ENCODE measurements around the gene SPACA7. TPM values are rescaled to one million over a fixed set of nuclear protein-coding genes. Genes with fewer than 3 reads are reported as not detected.
"Not testable (repeated sequence)": the region's sequence is repeated elsewhere in the genome, so short reads cannot be mapped to it uniquely, and the experiment has no call there.

Gene SPACA7
- polyA plus RNA-seq, 1 experiment = not detected

DNA sequence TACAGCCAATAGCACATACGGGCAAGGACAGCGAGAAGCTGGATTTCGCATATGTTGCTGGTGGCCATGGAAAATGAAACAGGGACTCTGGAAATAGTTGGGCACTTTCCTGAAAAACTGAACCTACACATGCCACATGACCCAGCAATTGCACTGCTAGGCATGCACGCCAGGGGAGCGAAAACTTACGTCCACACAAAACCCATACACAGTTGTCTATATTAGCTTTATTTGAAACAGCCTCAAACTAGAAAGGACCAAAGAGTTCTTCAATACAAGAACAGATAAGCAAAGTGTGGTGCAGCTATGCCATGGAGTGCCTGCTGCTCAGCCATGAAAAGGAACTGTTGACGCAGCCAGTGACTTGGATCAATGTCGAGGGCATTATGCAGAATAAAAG, 7.3 kb upstream of the SPACA7 start:
- CTCF ChIA-PET = no interaction called here
- TF ChIP-seq, protein P1, sequence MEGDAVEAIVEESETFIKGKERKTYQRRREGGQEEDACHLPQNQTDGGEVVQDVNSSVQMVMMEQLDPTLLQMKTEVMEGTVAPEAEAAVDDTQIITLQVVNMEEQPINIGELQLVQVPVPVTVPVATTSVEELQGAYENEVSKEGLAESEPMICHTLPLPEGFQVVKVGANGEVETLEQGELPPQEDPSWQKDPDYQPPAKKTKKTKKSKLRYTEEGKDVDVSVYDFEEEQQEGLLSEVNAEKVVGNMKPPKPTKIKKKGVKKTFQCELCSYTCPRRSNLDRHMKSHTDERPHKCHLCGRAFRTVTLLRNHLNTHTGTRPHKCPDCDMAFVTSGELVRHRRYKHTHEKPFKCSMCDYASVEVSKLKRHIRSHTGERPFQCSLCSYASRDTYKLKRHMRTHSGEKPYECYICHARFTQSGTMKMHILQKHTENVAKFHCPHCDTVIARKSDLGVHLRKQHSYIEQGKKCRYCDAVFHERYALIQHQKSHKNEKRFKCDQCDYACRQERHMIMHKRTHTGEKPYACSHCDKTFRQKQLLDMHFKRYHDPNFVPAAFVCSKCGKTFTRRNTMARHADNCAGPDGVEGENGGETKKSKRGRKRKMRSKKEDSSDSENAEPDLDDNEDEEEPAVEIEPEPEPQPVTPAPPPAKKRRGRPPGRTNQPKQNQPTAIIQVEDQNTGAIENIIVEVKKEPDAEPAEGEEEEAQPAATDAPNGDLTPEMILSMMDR (IDR thresholded peaks at IDR 0.05; ENCODE audit: insufficient read depth, low read depth, low read length) = no peak

DNA sequence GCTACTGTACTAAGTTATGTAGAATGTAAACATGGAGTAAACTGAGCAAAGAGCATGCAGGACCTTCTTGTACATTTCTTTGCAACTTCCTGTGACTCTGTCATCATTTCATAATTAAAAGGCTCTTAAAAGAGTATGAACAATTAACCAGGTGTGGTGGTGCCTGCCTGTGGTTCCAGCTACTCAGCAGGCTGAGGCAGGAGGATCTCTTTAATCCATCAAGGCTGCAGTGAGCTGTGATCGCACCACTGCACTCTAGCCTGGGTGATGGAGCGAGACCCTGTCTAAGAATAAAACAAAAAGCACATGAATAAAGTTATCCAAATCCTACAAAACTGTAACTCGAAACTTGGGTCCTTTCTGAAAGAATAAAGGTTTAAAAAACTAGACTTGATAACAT, 5.8 kb upstream of the SPACA7 start:
- TF ChIP-seq, protein P1 (IDR thresholded peaks at IDR 0.05; ENCODE audit: insufficient read depth, low read depth, low read length) = no peak
- Histone ChIP-seq H3K27me3 (ENCODE audit: control insufficient read depth, insufficient read depth, low read length) (no peaks in the 10 kb centered on the region), H3K36me3 (ENCODE audit: control insufficient read depth, insufficient read depth, low read length) (no peaks in the 10 kb centered on the region), H3K4me3 (ENCODE audit: low read depth, low read length) (no peak overlapping the region)
- POLR2A ChIA-PET = no interaction called here
- DNase-seq (ENCODE audit: low read depth) = no peak
- CTCF ChIA-PET = no interaction called here

More for the DNA sequence above, 7.3 kb upstream of the SPACA7 start:
- no peaks in the 10 kb centered on the region for H3K27me3 ChIP-seq (ENCODE audit: control insufficient read depth, insufficient read depth, low read length)
- no peak for DNase-seq (ENCODE audit: low read depth)
- H3K36me3 ChIP-seq (ENCODE audit: control insufficient read depth, insufficient read depth, low read length) = no peaks in the 10 kb centered on the region
- H3K4me3 ChIP-seq (ENCODE audit: low read depth, low read length) = no peak overlapping the region
- POLR2A ChIA-PET = no interaction called here

DNA sequence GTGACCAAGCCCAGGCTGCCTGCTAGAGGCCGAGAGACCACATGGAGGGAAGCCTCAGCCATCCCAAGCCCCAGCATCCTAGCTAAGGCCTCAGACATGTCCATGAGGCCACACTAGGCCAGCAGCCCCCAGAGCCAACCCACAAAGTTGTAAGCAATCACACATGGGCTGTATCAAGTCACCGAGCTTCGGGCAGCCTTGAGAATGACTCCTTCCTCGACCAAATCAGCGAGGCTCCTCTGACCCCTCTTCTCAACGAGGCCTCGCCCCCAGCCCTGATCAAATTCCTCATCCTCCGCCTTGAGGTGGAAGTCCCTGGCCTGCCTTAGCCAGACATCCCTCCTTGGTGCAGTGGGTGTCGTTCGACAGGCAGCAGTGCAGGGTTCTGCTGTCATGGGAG, 1.9 kb upstream of the SPACA7 start:
- CTCF ChIA-PET = no interaction called here
- POLR2A ChIA-PET = no interaction called here
- no peak for DNase-seq (ENCODE audit: low read depth)
- Histone ChIP-seq H3K4me3 (ENCODE audit: low read depth, low read length) (no peak overlapping the region), H3K27me3 (ENCODE audit: control insufficient read depth, insufficient read depth, low read length) (no peaks in the 10 kb centered on the region), H3K36me3 (ENCODE audit: control insufficient read depth, insufficient read depth, low read length) (no peaks in the 10 kb centered on the region)
- TF ChIP-seq, protein P1 (IDR thresholded peaks at IDR 0.05; ENCODE audit: insufficient read depth, low read depth, low read length) = no peak

DNA sequence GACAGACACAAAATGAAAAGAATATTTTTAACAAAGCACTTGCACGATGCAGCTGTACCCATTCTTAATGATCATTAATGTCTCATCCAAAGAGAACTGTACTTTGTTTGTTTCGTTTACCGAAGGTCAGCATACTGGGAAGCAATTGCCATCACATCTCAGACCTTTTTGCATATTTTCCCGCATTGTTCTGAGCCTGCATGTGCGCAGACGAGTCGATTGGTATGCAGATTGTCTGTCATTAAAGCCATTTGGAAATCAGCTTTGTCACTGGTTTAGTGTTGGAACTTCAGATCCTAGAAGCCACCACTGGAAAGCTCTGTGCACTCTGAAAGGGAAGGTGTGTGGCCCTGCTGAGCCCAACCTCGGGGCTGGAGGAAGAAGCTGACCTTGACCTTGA, 15.6 kb downstream of the SPACA7 start:
- H3K4me3 ChIP-seq (ENCODE audit: low read depth, low read length) = no peak overlapping the region
- POLR2A ChIA-PET = no interaction called here
- CTCF ChIA-PET = interaction anchor here (1.0 kb wide), 1 partner anchor 51 kb away, joined by 3 read pairs; no protein-coding TSS in a partner anchor
- no peaks in the 10 kb centered on the region for H3K27me3 ChIP-seq (ENCODE audit: control insufficient read depth, insufficient read depth, low read length)
- TF ChIP-seq, protein P1 (IDR thresholded peaks at IDR 0.05; ENCODE audit: insufficient read depth, low read depth, low read length) = no peak
- DNase-seq (ENCODE audit: low read depth) = no peak
- no peaks in the 10 kb centered on the region for H3K36me3 ChIP-seq (ENCODE audit: control insufficient read depth, insufficient read depth, low read length)

DNA sequence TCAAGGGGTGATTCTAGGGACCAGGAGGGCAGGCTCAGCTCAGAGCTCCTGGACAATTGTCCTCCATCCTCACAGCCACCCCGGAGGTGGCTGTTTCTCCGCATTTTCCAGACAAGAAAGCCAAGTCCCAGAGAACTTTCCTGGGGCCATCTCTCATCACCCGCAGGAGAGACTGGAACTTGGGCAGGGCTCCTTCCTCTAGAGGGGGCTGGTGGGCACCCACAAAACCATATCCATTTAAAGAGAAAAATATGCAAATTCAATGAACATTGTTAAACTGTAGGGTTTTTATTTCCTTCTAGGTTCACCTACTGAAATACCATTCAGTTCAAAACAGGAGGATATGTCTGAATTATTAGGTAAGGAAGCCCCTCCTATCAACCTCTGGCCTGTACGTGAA, 16.6 kb downstream of the SPACA7 start:
- Histone ChIP-seq H3K27me3 (ENCODE audit: control insufficient read depth, insufficient read depth, low read length) (no peaks in the 10 kb centered on the region), H3K4me3 (ENCODE audit: low read depth, low read length) (no peak overlapping the region), H3K36me3 (ENCODE audit: control insufficient read depth, insufficient read depth, low read length) (no peaks in the 10 kb centered on the region)
- ChIA-PET CTCF (interaction anchor here (1.0 kb wide), 1 partner anchor 50 kb away, joined by 3 read pairs; no protein-coding TSS in a partner anchor), POLR2A (no interaction called here)
- no peak for DNase-seq (ENCODE audit: low read depth)
- TF ChIP-seq, protein P1 (IDR thresholded peaks at IDR 0.05; ENCODE audit: insufficient read depth, low read depth, low read length) = no peak

DNA sequence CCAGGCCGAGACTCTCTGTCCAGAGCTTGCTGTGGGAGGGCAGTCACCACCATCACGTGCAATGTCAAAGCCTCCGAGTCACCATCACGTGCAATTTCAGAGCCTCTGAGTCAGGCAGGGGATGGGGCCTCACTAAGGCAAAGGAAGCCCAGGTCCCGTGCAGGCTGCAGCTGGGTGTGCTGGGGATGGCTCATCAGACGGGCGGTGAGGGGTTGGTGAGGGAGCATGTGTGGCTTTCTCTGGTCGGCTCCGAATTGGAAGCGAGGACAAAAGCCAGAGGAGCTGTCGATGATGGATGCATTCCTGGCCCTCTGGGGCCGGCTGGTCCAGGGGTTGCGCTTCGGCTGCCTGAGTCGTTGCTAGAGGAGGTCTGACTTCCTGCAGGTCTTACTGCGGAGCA, 18.9 kb downstream of the SPACA7 start:
- H3K36me3 ChIP-seq (ENCODE audit: control insufficient read depth, insufficient read depth, low read length); H3K4me3 ChIP-seq (ENCODE audit: low read depth, low read length); H3K27me3 ChIP-seq (ENCODE audit: control insufficient read depth, insufficient read depth, low read length); CTCF ChIA-PET; POLR2A ChIA-PET; DNase-seq (ENCODE audit: low read depth): not testable (repeated sequence)

DNA sequence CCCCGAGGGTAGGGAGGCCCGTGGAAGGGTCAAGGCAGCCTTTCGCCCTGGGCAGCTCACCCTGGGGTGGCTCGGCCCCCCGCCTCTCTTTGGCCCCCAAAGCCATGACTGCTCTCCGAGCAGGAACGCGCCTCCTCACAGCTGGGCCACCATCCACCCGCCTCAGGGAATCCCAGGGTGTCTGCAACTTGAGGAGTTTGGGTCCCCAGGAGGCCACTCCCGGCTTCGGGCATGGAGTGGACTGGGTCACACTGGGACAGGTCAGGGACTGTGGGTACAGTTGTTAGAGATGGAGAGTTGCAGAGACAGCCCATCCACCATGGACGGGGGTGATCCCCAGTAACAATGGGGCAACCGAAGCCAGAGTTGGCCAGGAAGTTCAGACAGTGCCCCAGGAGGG, 19.8 kb downstream of the SPACA7 start:
- POLR2A ChIA-PET; H3K4me3 ChIP-seq (ENCODE audit: low read depth, low read length); DNase-seq (ENCODE audit: low read depth); H3K36me3 ChIP-seq (ENCODE audit: control insufficient read depth, insufficient read depth, low read length); H3K27me3 ChIP-seq (ENCODE audit: control insufficient read depth, insufficient read depth, low read length); CTCF ChIA-PET: not testable (repeated sequence)

Measured in BJ (cell line).